ENCODE results near the gene RASSF8. TPM values are rescaled to one million over a fixed set of nuclear protein-coding genes. Genes with fewer than 3 reads are reported as not detected.
A peak's percentile ranks its signal among the peaks of the same experiment; 100 is the strongest.

The RASSF8 gene, protein sequence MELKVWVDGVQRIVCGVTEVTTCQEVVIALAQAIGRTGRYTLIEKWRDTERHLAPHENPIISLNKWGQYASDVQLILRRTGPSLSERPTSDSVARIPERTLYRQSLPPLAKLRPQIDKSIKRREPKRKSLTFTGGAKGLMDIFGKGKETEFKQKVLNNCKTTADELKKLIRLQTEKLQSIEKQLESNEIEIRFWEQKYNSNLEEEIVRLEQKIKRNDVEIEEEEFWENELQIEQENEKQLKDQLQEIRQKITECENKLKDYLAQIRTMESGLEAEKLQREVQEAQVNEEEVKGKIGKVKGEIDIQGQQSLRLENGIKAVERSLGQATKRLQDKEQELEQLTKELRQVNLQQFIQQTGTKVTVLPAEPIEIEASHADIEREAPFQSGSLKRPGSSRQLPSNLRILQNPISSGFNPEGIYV
- polyA plus RNA-seq (5.5 to 10.9 TPM (median 10.5 TPM) in 3 replicates), polyA minus RNA-seq (5.8 to 32.1 TPM (median 14.6 TPM) in 3 replicates)
- 6.5 TPM for polyA plus RNA-seq (2011; ENCODE audit: low read depth)
- polyA plus RNA-seq (2011; cell fraction: cytosol; rRNA removed): 5.9 and 7.1 TPM in 2 replicates
- polyA plus RNA-seq (2011; cell fraction: nucleus; rRNA removed): 5.9 and 7.7 TPM in 2 replicates
- polyA plus RNA-seq (2012; ENCODE audit: low replicate concordance): 2.6 and 12.8 TPM in 2 replicates
- 14.8 TPM for polyA minus RNA-seq (2011; cell fraction: cytosol; rRNA and poly(A)+ RNA removed)
- polyA minus RNA-seq (2011; cell fraction: nucleus; rRNA and poly(A)+ RNA removed): 10.3 and 19.9 TPM in 2 replicates

DNA sequence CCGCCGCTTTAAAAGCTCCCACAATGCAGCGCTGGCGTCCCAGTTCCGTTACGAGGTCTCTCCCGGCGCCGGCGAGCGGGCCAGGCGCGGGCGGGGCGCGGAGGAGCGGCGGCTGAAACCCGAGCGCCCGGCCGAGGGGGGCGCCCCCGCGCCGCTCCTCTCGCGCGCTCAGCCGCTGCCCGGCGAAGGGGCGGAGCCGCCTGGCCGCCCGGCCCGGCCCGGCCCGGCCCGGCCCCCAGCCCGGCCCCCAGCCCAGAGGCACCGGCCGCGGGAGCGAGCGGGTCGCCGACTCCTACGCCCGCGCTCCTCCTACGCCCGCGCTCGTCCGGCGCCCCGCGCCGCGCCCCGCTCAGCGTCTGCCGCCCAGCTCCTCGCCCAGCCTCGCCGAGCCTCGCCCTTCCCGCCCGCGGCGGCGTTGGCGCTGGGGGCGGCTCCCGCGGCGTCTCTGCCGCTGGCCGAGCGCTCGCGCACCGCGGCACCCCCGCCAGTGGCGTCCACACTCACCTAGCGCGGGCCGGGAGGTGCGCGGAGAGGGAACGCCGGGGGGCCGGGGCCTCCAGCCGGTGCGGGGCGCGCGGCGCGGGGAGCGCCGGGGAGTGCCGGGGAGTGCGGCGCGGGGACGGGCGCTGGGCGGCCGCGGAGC, at the start of gene RASSF8:
TSS of gene RASSF8 (plus strand) at position 255 of the 643 bp plus-strand sequence. CDS start 96,662 bp downstream, outside the sequence.
- no peaks in the 10 kb centered on the region for H3K4me1 ChIP-seq (ENCODE audit: control insufficient read depth, extremely low read depth, insufficient read depth, low read length)
- no peak for FAIRE-seq

GRCh38 chr12:25914551-25914950, 43.9 kb upstream of the RASSF8 start:
- Histone ChIP-seq H3K4me1 (ENCODE audit: control insufficient read depth, extremely low read depth, insufficient read depth, low read length) (no peaks in the 10 kb centered on the region), H3K9me3 (ENCODE audit: control insufficient read depth, low read depth, low read length) (no peaks in the 10 kb centered on the region), H2AFZ (ENCODE audit: control insufficient read depth, low read length) (no peak overlapping the region), H3K4me3 (ENCODE audit: control insufficient read depth in 2 of 3, extremely low read depth in 1 of 3, insufficient read depth in 2 of 3, low read depth in 1 of 3, low read length in 3 of 3) (no peak overlapping the region), H3K4me2 (ENCODE audit: control insufficient read depth, extremely low read depth, insufficient read depth, low read depth, low read length) (no peak overlapping the region), H3K36me3 (ENCODE audit: control insufficient read depth in 2 of 2, extremely low read depth in 1 of 2, insufficient read depth in 2 of 2, low read length in 2 of 2) (no peaks in the 10 kb centered on the region), H3K27ac (ENCODE audit: control insufficient read depth, insufficient read depth, low read length) (no peak overlapping the region), H3K79me2 (ENCODE audit: control insufficient read depth, insufficient read depth, low read length) (no peaks in the 10 kb centered on the region), H3K27me3 (ENCODE audit: control insufficient read depth, extremely low read depth, insufficient read depth, low read length) (no peaks in the 10 kb centered on the region), H4K20me1 (ENCODE audit: control insufficient read depth, extremely low read depth, insufficient read depth, low read length) (no peaks in the 10 kb centered on the region), H3K9ac (ENCODE audit: control insufficient read depth, extremely low read depth, insufficient read depth, low read length) (no peak overlapping the region), H3K9me1 (ENCODE audit: control insufficient read depth, extremely low read depth, insufficient read depth, low read length) (no peaks in the 10 kb centered on the region)
- no peak for TF ChIP-seq CTCF (optimal IDR thresholded peaks at IDR 0.05 in 1 of 3, IDR thresholded peaks at IDR 0.05 in 1 of 3, conservative IDR thresholded peaks at IDR 0.05 in 1 of 3; ENCODE audit: extremely low read depth in 1 of 3, insufficient read depth in 2 of 3, low read length in 3 of 3)
- no peak for TF ChIP-seq EZH2 (IDR thresholded peaks at IDR 0.05; ENCODE audit: low read length)
- dilution Hi-C loops (cut with MboI; ENCODE audit: extremely low pct_ligation_motif_present, low sequenced_read_pairs): no loop called here
- DNase-seq (ENCODE audit: low read depth, low spot score) (no peak), FAIRE-seq (no peak)

More for the DNA sequence above, at the start of gene RASSF8:
- dilution Hi-C loops (cut with MboI; ENCODE audit: extremely low pct_ligation_motif_present, low sequenced_read_pairs): no loop called here
- no peaks in the 10 kb centered on the region for H3K9me3 ChIP-seq (ENCODE audit: control insufficient read depth, low read depth, low read length)
- H3K9me1 ChIP-seq (ENCODE audit: control insufficient read depth, extremely low read depth, insufficient read depth, low read length): no peaks in the 10 kb centered on the region
- peak within 1 kb of the TSS; percentile 65 for H2AFZ ChIP-seq (ENCODE audit: control insufficient read depth, low read length)
- H3K79me2 ChIP-seq (ENCODE audit: control insufficient read depth, insufficient read depth, low read length): peaks cover 34% of the 10 kb centered on the region
- H3K4me2 ChIP-seq (ENCODE audit: control insufficient read depth, extremely low read depth, insufficient read depth, low read depth, low read length): peak within 1 kb of the TSS; percentile 88
- TF ChIP-seq EZH2 (IDR thresholded peaks at IDR 0.05; ENCODE audit: low read length) (no peak), CTCF (optimal IDR thresholded peaks at IDR 0.05 in 1 of 3, IDR thresholded peaks at IDR 0.05 in 1 of 3, conservative IDR thresholded peaks at IDR 0.05 in 1 of 3; ENCODE audit: extremely low read depth in 1 of 3, insufficient read depth in 2 of 3, low read length in 3 of 3) (peak in 1 of 3 experiments; percentile 10)
- H3K27ac ChIP-seq (ENCODE audit: control insufficient read depth, insufficient read depth, low read length): peak within 1 kb of the TSS; percentile 65
- H3K4me3 ChIP-seq (ENCODE audit: control insufficient read depth in 2 of 3, extremely low read depth in 1 of 3, insufficient read depth in 2 of 3, low read depth in 1 of 3, low read length in 3 of 3): peak within 1 kb of the TSS; percentile 70 to 78 (median 71)
- no peaks in the 10 kb centered on the region for H4K20me1 ChIP-seq (ENCODE audit: control insufficient read depth, extremely low read depth, insufficient read depth, low read length)
- H3K27me3 ChIP-seq (ENCODE audit: control insufficient read depth, extremely low read depth, insufficient read depth, low read length): no peaks in the 10 kb centered on the region
- H3K9ac ChIP-seq (ENCODE audit: control insufficient read depth, extremely low read depth, insufficient read depth, low read length): peak within 1 kb of the TSS; percentile 76
- no peak for DNase-seq (ENCODE audit: low read depth, low spot score)
- no peaks in the 10 kb centered on the region for H3K36me3 ChIP-seq (ENCODE audit: control insufficient read depth in 2 of 2, extremely low read depth in 1 of 2, insufficient read depth in 2 of 2, low read length in 2 of 2)

Data from keratinocyte (primary cell).